Heart right ventricle (tissue), 16 donors: ENCODE results near the gene SLIT1. TPM values are rescaled to one million over a fixed set of nuclear protein-coding genes. Genes with fewer than 3 reads are reported as not detected.

ENCODE experiments used
- ATAC-seq, 8 donors: fragments of 200-7000 bp; cut with Tn5 transposase; one replicate each; pipeline ENCODE4 v1.9.1; 2020; ENCODE audit warnings: mild to moderate bottlenecking in 8 of 8, moderate library complexity in 8 of 8, moderate number of reproducible peaks in 1 of 8
- DNase-seq, 2 donors: peaks; one replicate each; pipeline ENCODE4 v3.0.0-alpha.2; 2020
- H3K27ac ChIP-seq, 10 donors: fragments of 200-600 bp; sonication (generic) in 2 of 10; one replicate each; pipeline versions ENCODE4 v1.5.0 to v1.8.0; 2020 to 2022; ENCODE audit warnings: mild to moderate bottlenecking in 3 of 10
- H3K27me3 ChIP-seq, 7 donors: fragments of 200-600 bp; one replicate each; pipeline ENCODE4 v1.8.0; 2021 to 2022; ENCODE audit warnings: mild to moderate bottlenecking in 2 of 7
- H3K36me3 ChIP-seq, 9 donors: fragments of 200-600 bp; sonication (generic) in 1 of 9; one replicate each; pipeline versions ENCODE4 v1.5.0 to v1.8.0; 2020 to 2022; ENCODE audit warnings: mild to moderate bottlenecking in 2 of 9
- H3K4me1 ChIP-seq, 9 donors: fragments of 200-600 bp; sonication (generic) in 1 of 9; one replicate each; pipeline versions ENCODE4 v1.5.0 to v1.8.0; 2020 to 2022; ENCODE audit warnings: mild to moderate bottlenecking in 4 of 9
- H3K4me3 ChIP-seq, 10 donors: fragments of 200-600 bp; sonication (generic) in 2 of 10; one replicate each; pipeline versions ENCODE4 v1.5.0 to v1.8.0; 2020 to 2022; ENCODE audit warnings: mild to moderate bottlenecking in 7 of 10, moderate library complexity in 2 of 10
- H3K9me3 ChIP-seq, 11 donors: fragments of 200-600 bp in 10 of 11; sonication (generic) in 2 of 11; one replicate each; pipeline versions ENCODE4 v1.5.0 to v1.8.0; 2013 to 2022; ENCODE audit warnings: mild to moderate bottlenecking in 2 of 11, control low read depth in 1 of 11, moderate library complexity in 1 of 11
- WGBS, 2 donors: extraction: QIAGEN DNeasy Blood & Tissue Kit; methylation state at CpG; one replicate each; pipeline ENCODE4 v1.1.7; 2013; ENCODE audit warnings: inconsistent platforms in 1 of 2; 5-methylcytosine and 5-hydroxymethylcytosine counted together
- intact Hi-C, 10 donors: fragments of 100-400 bp; cut with DNase I; formaldehyde crosslinking; loops; one replicate each; pipeline versions ENCODE4 v1.11.1 to v1.14.2; 2022
- long read RNA-seq, 3 donors: library from polyadenylated mRNA; unstranded; transcript quantifications; one replicate each; pipeline ENCODE4 v2.0.0, GENCODE V29; 2020 to 2021
- polyA plus RNA-seq, 2 donors: library from polyadenylated mRNA; stranded (reverse); fragments of 200-250 nt; gene quantifications; one replicate each; pipeline ENCODE4 v1.2.3, GENCODE V29; 2013
- total RNA-seq, 10 donors: library from RNA; stranded (reverse); fragmentation: NEBNext Ultra II Directional in 3 of 10; extraction: Animal tissue kit (Norgen Biotek cat#: 25700) in 3 of 10; gene quantifications; one replicate each; pipeline versions ENCODE4 v1.2.1 to v1.2.4, GENCODE V29; 2021 to 2023
- TF ChIP-seq, protein P1 (sequence below), 9 donors: fragments of 200-600 bp; sonication (generic) in 2 of 9; IDR thresholded peaks; one replicate each; pipeline versions ENCODE4 v1.5.0 to v1.8.0; 2021 to 2022; ENCODE audit warnings: antibody characterized with exemption in 9 of 9, mild to moderate bottlenecking in 5 of 9, moderate library complexity in 1 of 9
- donor health status: Arrhythmogenic right ventricular cardiomyopathy.
- donor health status: ischemic (EF 13 %, LVEDD 7.1; RV severe dilation, severe dysfunction).
- donor health status: healthy with polysubstance abuse.
- donor health status: DM: no; HTN: yes; CAD: no.
- donor health status: DM: no; HTN: no; CAD: no.
- donor health status: ischemic (EF 25% LVEDD 6.9; RV normal size, moderate dysfunction).
- donor health status: ischemic (EF 25% LVEDD 5.7; RV mildly dilated, moderate dysfunction).
- donor health status: healthy.
- donor health status: DM: yes; HTN: yes; CAD: no.
- donor health status: Ischemic cardiomyopathy.
- donor health status: ischemic (EF 35%, LVEDD 5.7; RV mildly dilated, moderate dysfunction).
- donor health status: nonischemic (EF 11% LVEDD 7.7; RV severe dilation, severe dysfunction).
- donor health status: DM: yes; HTN: yes; CAD: no.
- donor health status: PGD.
- donor health status: ischemic (EF 29% LVEDD 5.4; RV normal size, mild dysfunction).
- donor health status: nonischemic (EF 23%, LVEDD 6.1; RV moderate dilation, normal function).

SLIT1 gene
- total RNA-seq (under 1 TPM in 9 of 10 donors, not detected in 1; 0.04 to 0.31 (median 0.13) TPM), polyA plus RNA-seq (under 1 TPM; 0.07 TPM)
- long read RNA-seq, donor 1, partial matches to known transcripts, result 0 of 1 reads
- long read RNA-seq, donor 1, other reads (novel, unspliced or antisense), result 1 of 1 reads
- long read RNA-seq, donor 2, result 0 reads
- long read RNA-seq, donor 3, partial matches to known transcripts, result 1 of 1 reads
- long read RNA-seq, donor 3, other reads (novel, unspliced or antisense), result 0 of 1 reads

DNA sequence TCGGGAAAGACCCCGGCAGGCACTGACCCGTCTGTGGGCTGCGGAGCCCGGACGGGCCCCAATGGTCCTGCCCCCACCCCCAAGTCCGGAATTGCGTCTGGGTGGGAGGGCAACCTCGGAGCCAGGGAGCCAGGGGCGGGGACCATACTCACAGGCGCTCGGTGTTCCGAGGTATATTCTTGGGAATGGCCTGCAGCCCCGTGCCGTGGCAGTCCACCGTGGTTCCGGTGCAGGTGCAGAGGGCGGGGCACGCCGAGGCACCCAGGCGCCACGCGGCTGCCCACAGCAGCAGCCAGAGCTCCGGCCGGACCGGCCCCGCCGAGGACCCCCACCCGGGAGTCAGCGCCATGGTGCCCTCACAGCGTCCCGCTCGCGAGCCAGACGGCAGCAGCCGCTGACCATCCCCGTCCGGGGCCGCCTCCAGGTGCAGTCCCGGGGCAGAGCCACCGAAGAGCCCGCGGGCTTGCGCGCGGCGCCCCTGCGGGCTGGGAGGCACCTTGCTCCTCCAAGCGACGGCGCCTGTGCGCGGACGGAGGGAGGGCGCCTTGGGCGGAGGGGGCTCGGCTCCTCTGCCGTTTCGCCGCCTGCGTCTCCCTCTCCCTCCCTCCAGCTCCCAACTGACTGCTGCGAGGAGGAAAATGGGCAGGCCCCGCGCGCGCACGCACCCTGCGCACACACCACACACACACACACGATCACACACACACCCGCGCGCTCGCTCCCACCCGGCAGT is at the start of gene SLIT1:
TSS of gene SLIT1 (minus strand) at position 634 of the 733 bp plus-strand sequence. CDS start at position 349, 285 bp downstream.
- H3K27me3 ChIP-seq, result peaks cover 13 to 63% (median 50%) of the 10 kb centered on the region in 7 donors

DNA sequence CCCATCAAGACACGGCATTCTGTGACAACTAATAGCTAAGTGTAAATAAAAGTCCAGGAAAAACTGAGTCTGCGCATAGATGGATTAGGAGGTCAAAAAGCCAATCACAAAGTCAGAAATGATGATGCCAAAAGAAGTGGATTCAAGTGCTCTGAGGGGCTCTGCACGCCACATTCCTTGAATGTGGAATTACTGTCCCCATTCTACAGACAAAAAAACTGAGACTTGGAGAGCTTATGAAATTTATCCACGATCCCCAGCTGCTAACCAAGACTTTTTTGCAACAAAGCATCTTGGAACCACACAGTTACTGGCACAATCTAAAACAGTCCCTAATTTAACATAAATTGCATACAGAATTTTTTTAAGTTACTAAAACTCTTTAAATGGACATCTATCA is 49.6 kb upstream of the SLIT1 start:
- Histone ChIP-seq H3K9me3 (no peaks in the 10 kb centered on the region), H3K36me3 (peaks cover 0 to 63% (median 0%) of the 10 kb centered on the region in 9 donors), H3K4me1 (no peaks in the 10 kb centered on the region), H3K27me3 (no peaks in the 10 kb centered on the region), H3K4me3 (no peak overlapping the region), H3K27ac (no peak overlapping the region)
- TF ChIP-seq, protein P1, sequence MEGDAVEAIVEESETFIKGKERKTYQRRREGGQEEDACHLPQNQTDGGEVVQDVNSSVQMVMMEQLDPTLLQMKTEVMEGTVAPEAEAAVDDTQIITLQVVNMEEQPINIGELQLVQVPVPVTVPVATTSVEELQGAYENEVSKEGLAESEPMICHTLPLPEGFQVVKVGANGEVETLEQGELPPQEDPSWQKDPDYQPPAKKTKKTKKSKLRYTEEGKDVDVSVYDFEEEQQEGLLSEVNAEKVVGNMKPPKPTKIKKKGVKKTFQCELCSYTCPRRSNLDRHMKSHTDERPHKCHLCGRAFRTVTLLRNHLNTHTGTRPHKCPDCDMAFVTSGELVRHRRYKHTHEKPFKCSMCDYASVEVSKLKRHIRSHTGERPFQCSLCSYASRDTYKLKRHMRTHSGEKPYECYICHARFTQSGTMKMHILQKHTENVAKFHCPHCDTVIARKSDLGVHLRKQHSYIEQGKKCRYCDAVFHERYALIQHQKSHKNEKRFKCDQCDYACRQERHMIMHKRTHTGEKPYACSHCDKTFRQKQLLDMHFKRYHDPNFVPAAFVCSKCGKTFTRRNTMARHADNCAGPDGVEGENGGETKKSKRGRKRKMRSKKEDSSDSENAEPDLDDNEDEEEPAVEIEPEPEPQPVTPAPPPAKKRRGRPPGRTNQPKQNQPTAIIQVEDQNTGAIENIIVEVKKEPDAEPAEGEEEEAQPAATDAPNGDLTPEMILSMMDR (IDR thresholded peaks at IDR 0.05), result no peak
- no peak for DNase-seq
- intact Hi-C loops, result no loop called here
- no peak for ATAC-seq
- WGBS, 2 donors, result 96 to 98% methylated on average over 4 of the region's 4 CpGs

More for the DNA sequence above, at the start of gene SLIT1:
- H3K36me3 ChIP-seq, result no peaks in the 10 kb centered on the region
- H3K4me1 ChIP-seq, result peaks cover 2 to 9% (median 8%) of the 10 kb centered on the region in 9 donors
- intact Hi-C loops, result no loop called here
- ATAC-seq (peak in 1 of 8 donors; percentile 27), DNase-seq (no peak)
- H3K4me3 ChIP-seq, result peak within 1 kb of the TSS in 6 of 10 donors; percentile 5 to 33 (median 22)
- H3K9me3 ChIP-seq, result no peaks in the 10 kb centered on the region
- WGBS, 2 donors, result 2% methylated on average over 63 to 74 of the region's 74 CpGs
- TF ChIP-seq, protein P1 (IDR thresholded peaks at IDR 0.05), result no peak
- H3K27ac ChIP-seq, result no peak within 1 kb of the TSS

DNA sequence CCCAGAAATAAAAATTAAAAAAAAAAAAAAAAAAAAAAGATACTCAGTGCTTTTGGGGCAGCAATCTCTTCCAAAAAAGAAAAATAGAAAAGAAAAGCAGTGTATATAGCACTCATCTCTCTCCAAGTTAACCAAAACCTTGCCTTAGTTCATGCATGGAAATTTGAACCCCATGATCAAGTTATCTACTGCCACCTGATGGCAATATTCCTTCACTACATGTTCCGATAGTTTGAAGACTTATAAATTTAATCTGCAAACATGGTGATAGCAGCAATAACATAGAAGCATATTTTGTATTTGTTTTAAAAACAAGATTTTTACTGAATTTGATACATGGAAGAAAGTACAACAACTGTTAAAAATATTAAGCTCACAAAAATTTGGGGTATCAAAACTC is 48.6 kb upstream of the SLIT1 start:
- Histone ChIP-seq H3K36me3 (peaks cover 0 to 66% (median 4%) of the 10 kb centered on the region in 9 donors), H3K4me1 (peaks cover 0 to 6% (median 0%) of the 10 kb centered on the region in 9 donors), H3K27me3 (no peaks in the 10 kb centered on the region), H3K27ac (no peak overlapping the region), H3K4me3 (no peak overlapping the region), H3K9me3 (no peaks in the 10 kb centered on the region)
- DNase-seq, result no peak
- ATAC-seq, result no peak
- TF ChIP-seq, protein P1 (IDR thresholded peaks at IDR 0.05), result peak; percentile 9 to 65 (median 58)
- 41 to 53% methylated on average over 1 of the region's 1 CpG for WGBS, 2 donors
- intact Hi-C loops, result no loop called here

DNA sequence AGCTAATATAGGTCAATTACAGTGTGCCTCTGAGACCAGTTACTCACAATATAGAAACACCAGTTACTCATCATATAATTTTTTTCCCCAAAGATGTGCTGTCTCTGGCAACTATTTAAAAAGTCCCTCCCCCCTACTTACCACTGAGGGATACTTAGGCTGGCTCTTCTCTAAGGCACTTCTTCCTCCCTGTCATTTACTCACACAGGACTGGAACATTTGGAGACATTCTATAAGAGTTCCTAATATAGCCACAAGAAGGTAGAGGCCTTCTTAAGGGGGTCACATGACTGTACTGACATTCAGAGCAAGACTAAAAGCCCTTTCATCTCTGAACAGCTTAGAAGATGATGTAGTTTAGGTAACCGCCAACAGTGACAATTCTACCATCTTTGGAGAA is 44.4 kb upstream of the SLIT1 start:
- Histone ChIP-seq H3K36me3 (peaks cover 0 to 83% (median 6%) of the 10 kb centered on the region in 9 donors), H3K27ac (no peak overlapping the region), H3K27me3 (no peaks in the 10 kb centered on the region), H3K4me1 (peaks cover 0 to 7% (median 0%) of the 10 kb centered on the region in 9 donors), H3K4me3 (no peak overlapping the region), H3K9me3 (no peaks in the 10 kb centered on the region)
- intact Hi-C loops, result no loop called here
- no peak for DNase-seq
- TF ChIP-seq, protein P1 (IDR thresholded peaks at IDR 0.05), result no peak
- ATAC-seq, result no peak
- 92 to 100% methylated on average over 1 of the region's 1 CpG for WGBS, 2 donors
